Cardiac septum (tissue), 1 donor: ENCODE measurements around the gene PTPRK. TPM values are rescaled to one million over a fixed set of nuclear protein-coding genes. Genes with fewer than 3 reads are reported as not detected.

Experiments used
- DNase-seq: peaks from one replicate; pipeline ENCODE4 v3.0.0-alpha.2; 2020; ENCODE audit warnings: low spot score
- intact Hi-C: fragments of 100-400 bp; cut with DNase I; formaldehyde crosslinking; loops from one replicate; pipeline ENCODE4 v1.14.0; 2022
- total RNA-seq: library from RNA; stranded (reverse); fragmentation: NEBNext Ultra II Directional; extraction: Animal tissue kit (Norgen Biotek cat#: 25700); gene quantifications from one replicate; pipeline ENCODE4 v1.2.1, GENCODE V29; 2021
- donor health status: DM: no; HTN: no; CAD: no.

Gene PTPRK
- total RNA-seq, 1 donor from 2014 or later, result 51.4 TPM

DNA sequence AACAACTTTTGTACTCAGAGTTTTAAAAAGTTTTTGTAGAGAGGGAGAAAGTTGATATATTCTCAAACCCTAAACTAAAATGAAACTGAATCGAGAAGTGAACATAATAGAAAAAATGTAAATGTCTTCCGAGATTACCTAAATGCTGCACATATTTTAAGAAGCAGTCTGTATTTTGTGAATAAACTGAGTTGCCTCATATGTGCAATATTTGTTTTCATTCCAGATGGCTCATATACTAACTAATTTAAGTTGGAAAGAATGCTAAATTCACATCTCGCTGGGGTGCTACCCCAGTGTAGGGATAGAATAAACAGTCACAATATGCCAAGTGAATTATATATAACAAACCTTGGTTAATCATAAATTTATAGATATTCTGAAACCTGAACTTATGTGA lies 333.7 kb downstream of the PTPRK start:
- DNase-seq, result no peak
- intact Hi-C loops, result no loop called here

DNA sequence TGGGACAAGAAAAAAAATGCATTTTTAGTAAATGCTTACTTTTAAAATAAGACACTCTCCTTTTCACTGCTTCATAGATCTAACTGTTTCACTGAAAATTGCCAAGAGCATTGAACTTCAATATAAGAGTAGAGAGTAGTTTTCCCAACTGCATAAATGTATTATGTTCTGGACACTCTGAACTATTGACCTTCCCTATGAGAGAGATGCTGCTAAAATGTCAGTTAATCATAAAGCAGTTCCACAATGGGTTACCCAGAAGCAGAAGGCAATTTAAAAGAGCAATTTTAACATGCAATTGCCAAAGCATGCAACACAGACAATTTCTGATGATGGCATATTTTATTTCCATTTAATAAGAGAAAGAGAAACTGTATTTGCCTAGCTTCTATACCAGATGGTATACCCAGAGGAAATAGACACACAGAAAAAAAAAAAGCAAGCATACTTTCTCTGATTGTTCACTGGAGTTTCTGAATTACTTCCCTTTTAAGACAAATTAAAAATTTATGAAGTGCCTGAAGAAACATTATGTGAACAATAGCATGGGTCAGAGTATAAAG lies 340.4 kb downstream of the PTPRK start:
- intact Hi-C loops, result no loop called here
- DNase-seq, result no peak

DNA sequence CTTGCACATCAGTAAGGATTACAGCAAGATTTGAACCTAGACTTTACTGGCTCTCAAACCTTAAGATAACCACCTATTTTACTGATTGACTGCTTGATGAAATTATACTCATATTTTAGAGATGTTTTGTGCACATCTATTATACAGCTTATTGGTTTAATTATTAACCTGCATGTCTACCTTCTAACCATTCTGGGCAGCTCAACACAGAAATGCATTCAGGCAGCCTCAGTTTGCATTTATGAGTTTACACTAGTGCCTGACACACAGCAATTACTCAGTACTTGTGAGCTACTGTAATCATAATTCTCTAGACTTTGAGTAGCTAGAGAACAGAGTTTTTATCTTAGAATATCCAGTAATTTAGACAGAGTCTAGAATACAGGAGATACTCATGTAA lies 345.7 kb downstream of the PTPRK start:
- DNase-seq, result no peak
- intact Hi-C loops, result no loop called here

DNA sequence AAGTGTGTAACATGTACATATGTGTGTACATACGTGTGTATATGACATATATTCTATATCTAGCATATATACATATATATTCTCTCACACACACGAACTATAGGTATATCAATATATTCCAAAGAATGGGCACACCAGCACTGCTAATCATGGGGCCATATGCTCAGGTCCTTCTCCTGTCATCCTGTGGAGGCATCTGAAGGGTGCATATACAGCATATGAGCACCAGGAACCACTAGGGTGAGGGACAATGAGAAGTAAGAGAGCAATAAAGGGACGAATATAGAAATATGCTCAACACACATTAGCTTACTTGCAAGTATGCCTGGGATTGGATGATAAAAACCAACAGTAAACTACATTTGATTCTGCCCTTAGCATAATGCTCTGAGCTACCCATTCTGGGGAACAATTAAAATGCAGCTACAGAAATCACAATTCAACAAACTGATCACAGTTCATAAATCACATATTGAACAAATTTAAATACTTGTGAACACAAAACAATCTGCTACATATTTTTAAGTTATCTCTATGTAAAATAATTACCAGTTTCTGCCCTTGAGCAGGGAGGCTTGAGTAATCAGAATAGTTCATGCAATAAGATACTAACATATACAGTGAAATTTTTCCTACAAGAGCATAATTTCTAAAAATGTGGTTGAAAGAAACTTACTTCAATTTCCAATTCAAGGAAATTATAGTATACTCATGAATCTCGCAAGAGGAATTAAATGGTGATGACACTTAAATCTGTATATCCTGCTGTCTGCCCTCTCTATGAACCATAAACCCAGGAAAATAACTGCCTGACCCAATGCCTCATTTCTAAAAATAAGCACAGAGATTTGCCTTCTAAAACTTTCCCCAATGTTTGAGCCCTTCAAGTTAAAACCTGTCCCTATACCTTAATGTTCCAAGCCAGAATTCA lies 347.4 kb downstream of the PTPRK start:
- DNase-seq, result no peak
- intact Hi-C loops, result no loop called here

DNA sequence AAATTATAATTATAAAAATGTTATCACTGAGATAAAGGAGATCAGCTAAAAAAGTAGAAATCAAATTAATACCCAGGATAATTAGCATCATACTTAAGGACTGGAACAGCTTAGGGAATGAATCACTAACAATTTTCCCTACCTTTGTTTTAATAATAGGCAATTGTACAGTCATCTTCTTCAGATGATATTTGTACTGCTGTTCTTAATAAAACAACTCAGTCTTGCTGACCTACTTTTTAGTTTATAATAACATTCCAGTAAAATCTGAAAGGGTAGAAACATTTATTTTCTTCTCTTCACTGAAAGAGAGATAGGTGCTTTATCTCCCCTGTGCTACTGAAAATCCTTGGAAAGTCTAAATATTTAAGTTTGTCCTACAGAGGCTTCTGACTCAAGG lies 348.3 kb downstream of the PTPRK start:
- intact Hi-C loops, result no loop called here
- DNase-seq, result no peak

DNA sequence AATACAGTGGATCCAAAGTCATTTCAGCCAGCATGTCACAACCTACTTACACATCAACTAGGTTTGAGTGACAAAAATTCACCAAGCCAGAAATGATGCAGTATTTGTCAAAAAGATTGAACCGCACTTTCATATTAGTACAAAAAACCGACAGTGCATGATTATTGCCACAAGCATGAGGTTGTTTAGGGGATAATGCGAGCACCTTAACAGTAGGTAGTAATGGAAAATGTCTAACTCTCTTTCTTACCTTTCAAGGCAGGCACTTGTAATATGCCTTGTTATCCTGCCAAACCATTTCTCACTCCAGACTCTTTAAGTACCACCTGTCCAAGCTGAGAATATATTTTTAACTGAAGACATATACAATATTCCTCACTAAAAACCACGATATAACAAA lies 349.2 kb downstream of the PTPRK start:
- intact Hi-C loops, result no loop called here
- no peak for DNase-seq

DNA sequence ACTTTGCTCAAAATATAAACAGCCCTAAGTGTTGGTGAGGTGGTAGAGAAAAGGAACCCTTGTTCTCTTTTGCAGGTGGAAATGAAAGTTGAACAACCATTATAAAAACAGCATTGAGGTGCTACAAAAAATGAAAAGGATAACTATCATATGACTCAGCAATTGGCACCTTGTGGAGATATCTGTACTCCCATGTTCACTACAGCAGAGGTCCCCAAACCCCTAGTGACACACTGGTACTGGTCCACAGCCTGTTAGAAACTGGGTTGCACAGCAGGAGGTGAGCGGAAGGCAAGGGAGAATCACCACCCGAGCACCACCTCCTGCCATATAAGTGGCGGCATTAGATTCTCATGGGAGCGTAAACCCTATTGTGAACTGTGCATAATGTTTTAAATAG lies 352.2 kb downstream of the PTPRK start:
- no peak for DNase-seq
- intact Hi-C loops, result no loop called here

DNA sequence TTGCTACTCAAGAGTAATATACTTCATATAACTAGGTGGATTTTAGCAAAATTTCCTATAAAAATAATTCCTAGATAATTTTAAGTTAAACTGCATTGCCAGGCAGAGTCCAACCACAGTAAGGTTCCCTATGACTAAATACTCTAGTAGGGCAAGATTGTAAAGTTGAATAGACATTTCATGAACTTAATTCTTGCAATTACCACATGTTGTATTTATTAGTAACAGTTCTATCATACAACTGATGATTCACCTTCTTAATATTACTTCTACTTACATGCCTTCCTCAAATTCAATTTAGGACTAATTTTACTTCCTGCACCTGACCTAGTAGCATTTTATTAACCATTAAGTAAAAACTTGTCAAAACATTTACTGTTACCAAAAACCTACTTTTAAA lies 352.8 kb downstream of the PTPRK start:
- intact Hi-C loops, result no loop called here
- DNase-seq, result no peak

DNA sequence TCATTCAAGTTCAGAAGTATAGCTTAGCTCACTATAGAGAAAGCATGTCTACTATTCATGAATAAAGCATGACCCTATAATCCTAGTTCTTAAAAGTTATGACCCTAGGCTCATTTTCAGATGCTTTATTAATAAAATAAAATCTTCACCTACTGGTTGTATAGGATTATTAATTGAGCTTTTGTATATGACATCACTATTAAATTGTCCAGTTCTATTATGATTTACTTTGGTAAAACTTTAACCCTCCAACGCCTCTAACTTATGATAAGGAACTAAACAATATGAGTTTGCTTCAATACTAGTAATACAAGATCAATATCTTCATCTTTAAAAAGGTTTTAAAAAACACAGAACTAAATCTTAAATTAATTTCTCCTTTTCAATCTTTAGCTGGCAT lies 356.1 kb downstream of the PTPRK start:
- DNase-seq, result no peak
- intact Hi-C loops, result no loop called here

DNA sequence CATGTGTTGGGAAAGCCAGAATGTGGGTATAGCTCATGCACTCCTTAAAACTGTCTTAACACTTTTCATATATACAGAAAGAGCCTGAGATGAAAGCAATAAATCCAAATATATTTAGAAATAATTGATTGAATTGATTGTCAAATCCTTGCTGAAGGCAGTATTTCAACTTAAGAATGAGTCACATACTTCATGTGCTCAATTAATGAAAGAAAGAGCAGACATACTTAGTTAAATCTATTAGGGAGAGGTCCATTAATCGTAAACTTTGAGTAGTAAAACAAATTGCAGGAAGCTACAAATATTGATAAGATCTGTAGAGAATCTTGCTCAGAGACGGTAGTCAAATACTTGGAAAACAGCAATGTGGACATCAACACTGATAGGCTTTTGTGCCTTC lies 358.0 kb downstream of the PTPRK start:
- no peak for DNase-seq
- intact Hi-C loops, result no loop called here

DNA sequence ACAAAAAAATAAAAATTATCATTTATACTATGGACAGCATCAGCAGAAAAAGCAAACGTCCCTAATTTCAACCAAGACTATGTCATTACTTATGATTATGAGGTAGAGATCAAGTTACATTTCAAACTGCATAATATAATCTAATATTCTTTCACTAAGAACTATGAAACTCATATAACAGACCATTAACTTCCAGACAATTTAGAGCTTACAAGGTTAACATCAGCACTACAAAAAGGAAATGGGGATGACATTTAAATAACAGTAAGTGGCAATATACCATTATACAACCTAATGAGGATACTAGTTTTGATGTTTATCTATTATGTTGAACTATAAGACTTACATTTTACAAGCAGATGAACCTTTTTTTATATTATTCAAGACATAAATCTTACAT lies 358.6 kb downstream of the PTPRK start:
- DNase-seq, result no peak
- intact Hi-C loops, result no loop called here

DNA sequence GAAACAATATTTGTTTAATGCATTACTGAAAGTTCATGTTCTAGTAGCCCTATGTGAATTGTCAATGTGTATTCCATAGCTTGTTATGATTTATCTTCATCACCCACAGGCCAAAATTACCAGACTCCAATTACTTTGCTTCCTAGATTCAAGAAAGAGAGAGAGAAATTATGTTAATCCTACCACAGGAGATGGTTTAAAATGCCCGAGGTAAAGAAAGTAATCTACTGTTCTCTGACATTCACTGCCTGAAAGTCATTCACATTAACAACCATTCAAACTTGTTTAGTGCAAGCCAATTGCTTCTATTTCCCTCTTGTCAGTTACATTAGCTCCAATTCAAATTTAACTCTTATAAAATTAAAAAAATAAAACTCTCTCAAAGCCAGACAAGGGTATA lies 359.1 kb downstream of the PTPRK start:
- DNase-seq, result no peak
- intact Hi-C loops, result no loop called here

DNA sequence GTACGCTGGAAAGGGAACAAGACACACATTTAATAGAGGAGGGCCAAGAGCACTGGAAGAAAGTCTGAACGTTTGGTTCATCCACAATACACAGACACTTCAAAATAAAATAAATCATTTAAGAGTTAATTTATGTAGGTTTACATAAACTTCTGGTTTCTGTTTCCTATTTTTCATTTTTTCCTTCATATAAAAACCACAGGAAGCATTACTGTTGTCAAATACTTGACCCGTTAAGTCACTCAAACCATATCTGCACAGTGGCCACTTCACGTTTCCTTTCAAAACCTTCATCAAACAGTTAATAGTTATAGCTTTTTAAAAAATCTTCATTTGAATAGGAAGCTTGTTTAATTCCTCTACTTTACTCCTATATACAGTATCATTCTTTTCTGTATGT lies 361.9 kb downstream of the PTPRK start:
- intact Hi-C loops, result no loop called here
- no peak for DNase-seq

DNA sequence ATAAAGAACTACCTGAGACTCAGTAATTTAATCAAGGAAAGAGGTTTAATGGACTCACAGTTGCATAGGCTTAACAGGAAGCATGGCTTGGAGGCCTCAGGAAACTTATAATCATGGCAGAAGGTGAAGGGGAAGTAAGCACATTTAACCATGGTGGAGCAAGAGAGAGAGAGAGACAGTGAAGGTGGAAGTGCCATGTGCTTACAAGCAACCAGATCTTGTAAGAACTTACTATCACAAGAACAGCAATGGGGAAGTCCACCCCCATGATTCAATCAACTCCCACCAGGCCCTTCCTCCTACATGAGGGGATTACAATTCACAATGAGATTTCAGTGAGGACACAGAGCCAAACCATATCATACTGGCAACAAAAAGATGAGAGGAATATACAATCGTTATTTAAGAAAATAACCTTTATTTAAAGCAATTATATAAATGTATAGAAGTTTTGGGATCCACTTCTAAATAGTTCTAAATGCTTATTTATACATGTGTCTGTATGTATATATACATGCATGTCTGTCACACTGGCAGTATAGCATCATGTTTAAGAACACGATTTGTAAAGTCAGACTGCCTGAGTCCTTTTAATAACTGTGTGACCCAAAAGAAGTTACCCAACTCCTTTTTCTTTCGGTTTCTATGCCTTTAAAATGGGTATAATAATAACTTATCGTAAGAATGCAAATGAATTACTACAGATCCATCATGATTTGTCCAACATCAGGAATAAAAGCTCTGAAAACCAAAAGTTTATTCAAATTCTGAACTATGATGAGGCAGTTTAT lies 363.9 kb downstream of the PTPRK start:
- intact Hi-C loops, result no loop called here
- DNase-seq, result no peak

DNA sequence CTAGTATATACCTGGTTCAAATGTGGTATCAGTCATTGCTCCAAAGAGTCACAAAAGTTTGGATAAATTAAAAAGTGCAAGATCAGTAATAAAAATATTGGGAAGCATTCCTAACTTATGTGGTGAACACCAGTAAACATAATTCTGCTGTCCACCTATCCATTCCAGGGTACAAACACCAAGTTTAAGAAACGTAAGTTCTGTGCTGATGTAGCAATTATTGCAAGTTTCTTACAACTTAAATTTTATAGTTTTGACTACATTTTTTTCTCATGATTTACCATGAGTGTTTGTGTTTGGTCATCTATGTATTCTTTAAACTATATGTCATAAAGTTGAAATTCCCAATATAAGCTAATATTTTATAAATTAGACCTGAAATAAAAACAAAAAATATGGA lies 364.6 kb downstream of the PTPRK start:
- no peak for DNase-seq
- intact Hi-C loops, result no loop called here

DNA sequence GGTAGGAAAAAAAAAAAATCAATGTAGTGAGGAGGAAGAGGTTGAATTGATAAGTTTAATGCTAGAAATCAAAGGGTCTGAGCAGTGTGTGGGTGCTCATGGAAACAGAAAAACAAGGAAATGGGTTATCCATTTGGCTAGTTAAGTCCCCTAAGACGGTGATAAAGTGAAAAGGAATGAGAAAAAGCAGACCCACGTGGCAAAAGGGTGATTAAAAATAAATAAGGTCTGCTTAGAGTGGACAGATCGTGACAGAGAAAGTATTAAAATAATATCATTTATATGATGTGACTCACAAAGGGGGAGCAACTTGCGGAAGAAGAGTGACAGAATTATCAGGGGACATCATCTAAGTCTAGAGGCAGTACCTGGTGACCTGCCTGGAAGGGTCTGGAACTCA lies 367.8 kb downstream of the PTPRK start:
- intact Hi-C loops, result no loop called here
- DNase-seq, result no peak

DNA sequence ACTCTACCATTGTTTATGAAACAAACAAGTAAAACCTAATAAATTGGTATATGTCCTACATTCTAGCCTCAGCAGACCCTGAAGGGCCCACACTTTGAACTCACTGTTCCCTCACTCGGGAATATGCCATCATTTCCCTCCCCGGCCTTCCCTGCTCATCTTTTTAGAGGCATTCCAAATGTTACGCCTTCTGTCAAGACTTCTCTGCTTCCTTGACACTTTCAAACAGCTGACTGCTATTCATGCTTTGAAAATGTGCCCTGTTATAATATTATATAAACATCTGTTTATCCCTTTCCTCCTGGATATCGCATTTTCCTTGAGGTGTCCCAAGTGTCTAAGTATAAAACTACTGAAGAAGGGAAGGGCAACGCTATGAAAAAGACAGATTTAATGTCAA lies 370.0 kb downstream of the PTPRK start:
- intact Hi-C loops, result no loop called here
- DNase-seq, result no peak

DNA sequence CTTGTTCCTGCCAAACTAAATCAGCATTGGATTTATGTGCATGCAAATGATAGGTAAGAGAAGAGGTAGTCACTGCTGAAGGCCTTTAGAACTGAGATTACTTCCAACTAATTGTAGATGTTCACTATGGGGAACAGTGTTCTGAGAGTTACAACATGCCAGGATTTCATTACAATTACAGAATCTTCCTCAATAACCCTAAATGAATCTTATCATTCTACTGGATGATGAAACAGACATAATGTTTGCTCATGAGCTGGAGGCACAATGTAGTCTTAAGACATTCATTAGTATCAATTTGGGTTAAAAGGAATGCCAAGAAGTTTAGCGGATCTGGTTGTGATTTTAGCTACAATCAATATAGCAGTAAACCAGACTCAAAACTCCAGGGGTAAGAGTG lies 370.6 kb downstream of the PTPRK start:
- intact Hi-C loops, result no loop called here
- DNase-seq, result no peak

DNA sequence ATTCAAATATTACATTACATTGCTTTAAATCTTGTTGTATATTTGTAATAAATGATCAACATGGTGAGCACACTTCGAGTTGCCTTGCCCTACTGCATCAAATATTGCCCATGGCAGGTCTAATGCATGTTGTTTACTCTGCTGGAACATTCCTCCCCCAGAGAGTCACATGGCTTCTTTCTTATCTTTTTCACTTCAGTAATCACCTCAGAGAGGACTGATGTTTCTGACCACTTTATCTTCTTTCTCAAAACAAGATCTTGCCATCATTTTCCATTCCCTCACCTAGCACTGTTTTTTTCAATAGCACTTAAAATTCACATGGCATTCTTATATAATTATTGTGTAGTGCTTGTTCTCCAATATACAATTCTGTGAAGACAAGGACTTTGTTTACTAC lies 376.1 kb downstream of the PTPRK start:
- no peak for DNase-seq
- intact Hi-C loops, result no loop called here

DNA sequence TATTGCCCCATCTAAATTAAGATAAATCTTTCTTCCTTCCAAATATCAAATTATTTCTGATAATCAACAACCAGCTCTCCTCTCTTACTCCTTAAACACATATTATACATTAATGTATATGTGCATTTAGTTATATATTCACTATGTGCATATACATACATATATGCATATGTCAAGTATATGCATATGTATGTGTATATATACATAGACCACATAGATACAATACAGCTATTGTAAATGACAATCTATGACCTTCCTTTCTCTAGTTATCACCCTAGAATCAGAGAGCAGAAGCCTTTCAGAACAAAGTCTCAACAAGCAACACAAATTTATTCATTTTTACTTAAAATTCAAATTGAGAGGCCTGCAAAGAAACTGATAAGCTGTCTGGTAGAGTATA lies 378.5 kb downstream of the PTPRK start:
- DNase-seq, result no peak
- intact Hi-C loops, result no loop called here

DNA sequence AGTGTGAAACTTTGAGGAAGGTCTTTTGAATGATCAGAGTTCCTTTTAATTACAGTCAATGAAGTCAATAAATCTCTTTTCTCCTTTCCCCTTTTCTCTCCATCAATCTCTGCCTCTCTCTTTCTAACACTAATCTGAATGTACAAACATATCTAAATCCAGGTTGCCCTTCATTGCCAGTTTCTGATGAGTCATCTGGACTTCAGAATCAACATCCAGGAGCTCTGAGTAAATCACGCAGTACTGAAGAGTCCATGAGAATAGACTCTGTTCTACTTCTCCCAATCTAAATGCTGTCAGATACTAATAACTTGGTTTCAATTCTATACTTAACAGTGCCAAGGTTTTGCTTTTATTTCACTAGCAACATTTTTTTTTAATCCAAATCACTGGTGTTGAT lies 380.9 kb downstream of the PTPRK start:
- intact Hi-C loops, result no loop called here
- DNase-seq, result no peak
